Mammary epithelial cell (primary cell): ENCODE results near the gene TTLL11.

Experiments used
- EZH2 ChIP-seq: IDR thresholded peaks from 2 replicates; pipeline ENCODE4 v1.6.1; 2012; ENCODE audit warnings: low read length, inconsistent platforms, borderline replicate concordance
- TF ChIP-seq, protein P1 (sequence below), 2 donors: IDR thresholded peaks in 1 of 2; conservative IDR thresholded peaks in 1 of 2; 2 replicates each; pipeline ENCODE4 v1.5.1; 2011 to 2012; ENCODE audit warnings: inconsistent platforms in 2 of 2, low read length in 2 of 2, mild to moderate bottlenecking in 2 of 2, control low read depth in 1 of 2, low read depth in 1 of 2; ENCODE audit not compliant: insufficient read depth in 1 of 2; ENCODE audit errors: extremely low read depth in 1 of 2

DNA sequence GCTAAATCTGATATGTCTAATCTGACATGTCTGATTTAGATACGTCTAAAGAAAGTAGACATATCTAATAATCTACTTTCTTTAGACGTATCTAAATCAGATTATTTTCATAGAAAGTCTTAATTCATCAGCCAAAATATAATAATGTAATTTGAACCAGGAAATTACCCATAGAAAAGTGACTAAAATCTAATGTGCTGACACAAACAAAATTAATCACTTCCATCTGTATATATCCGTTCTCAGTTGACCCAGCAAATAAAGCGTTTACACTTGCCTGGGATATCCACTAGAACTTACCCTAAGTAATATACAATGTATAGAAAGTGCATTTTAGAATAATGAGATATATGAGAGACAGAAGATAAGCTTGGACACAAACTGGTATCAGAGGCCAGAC lies 56.7 kb downstream of the TTLL11 start:
- TF ChIP-seq, protein P1, sequence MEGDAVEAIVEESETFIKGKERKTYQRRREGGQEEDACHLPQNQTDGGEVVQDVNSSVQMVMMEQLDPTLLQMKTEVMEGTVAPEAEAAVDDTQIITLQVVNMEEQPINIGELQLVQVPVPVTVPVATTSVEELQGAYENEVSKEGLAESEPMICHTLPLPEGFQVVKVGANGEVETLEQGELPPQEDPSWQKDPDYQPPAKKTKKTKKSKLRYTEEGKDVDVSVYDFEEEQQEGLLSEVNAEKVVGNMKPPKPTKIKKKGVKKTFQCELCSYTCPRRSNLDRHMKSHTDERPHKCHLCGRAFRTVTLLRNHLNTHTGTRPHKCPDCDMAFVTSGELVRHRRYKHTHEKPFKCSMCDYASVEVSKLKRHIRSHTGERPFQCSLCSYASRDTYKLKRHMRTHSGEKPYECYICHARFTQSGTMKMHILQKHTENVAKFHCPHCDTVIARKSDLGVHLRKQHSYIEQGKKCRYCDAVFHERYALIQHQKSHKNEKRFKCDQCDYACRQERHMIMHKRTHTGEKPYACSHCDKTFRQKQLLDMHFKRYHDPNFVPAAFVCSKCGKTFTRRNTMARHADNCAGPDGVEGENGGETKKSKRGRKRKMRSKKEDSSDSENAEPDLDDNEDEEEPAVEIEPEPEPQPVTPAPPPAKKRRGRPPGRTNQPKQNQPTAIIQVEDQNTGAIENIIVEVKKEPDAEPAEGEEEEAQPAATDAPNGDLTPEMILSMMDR (conservative IDR thresholded peaks at IDR 0.05 in 1 of 2, IDR thresholded peaks at IDR 0.05 in 1 of 2; ENCODE audit: extremely low read depth in 1 of 2, insufficient read depth in 1 of 2, low read depth in 1 of 2, low read length in 2 of 2): no peak
- TF ChIP-seq EZH2: no peak
